HG02943 (cell line): ENCODE data around the gene LRBA.
"Not testable (repeated sequence)": the region's sequence is repeated elsewhere in the genome, so short reads cannot be mapped to it uniquely, and the experiment has no call there.

ENCODE experiments used
- ATAC-seq: cut with Tn5 transposase; IDR thresholded peaks from one replicate; pipeline ENCODE4 v1.9.1; 2021; ENCODE audit warnings: mild to moderate bottlenecking, low read depth, moderate library complexity; ENCODE audit not compliant: unreplicated experiment

LRBA gene

DNA sequence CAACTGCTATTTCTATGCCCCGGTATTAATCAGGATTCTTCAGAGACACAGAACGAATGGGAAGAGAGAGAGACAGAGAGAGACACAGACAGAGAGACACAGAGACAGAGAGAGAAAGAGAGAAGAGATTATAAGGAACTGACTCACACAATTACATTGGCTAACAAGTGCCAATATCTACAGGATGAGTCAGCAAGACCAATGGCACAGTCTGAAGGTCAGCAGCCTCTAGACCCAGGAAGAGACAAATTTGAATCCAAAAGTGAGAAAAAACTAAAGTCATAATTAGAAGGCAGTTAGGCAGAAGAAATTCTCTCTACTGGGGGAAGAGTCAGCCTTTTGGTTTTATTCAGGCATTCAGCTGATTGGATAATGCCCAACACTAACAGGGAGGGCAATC, 245.8 kb downstream of the LRBA start:
- ATAC-seq: no peak

GRCh38 chr4:150768497-150768896, 246.6 kb downstream of the LRBA start:
- ATAC-seq: no peak

DNA sequence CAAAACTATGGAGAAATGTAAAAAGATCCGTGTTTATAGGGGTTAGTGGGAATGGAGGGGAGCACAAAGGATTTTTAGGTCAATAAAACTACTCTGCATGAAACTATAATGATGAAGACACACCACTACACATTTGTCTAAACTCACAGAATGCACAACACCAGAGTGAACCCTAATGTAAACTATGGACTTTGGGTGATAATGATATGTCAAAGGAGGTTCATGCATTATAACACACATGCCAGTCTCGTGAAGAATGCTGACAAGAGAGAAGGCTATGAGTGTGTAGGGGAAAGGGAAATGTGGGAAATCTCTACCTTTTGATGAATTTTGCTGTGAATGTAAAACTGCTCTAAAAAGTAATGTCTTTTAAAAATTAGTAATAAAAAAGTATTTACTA, 249.9 kb downstream of the LRBA start:
- no peak for ATAC-seq

GRCh38 chr4:150751648-150752047, 263.4 kb downstream of the LRBA start:
- ATAC-seq: no peak

DNA sequence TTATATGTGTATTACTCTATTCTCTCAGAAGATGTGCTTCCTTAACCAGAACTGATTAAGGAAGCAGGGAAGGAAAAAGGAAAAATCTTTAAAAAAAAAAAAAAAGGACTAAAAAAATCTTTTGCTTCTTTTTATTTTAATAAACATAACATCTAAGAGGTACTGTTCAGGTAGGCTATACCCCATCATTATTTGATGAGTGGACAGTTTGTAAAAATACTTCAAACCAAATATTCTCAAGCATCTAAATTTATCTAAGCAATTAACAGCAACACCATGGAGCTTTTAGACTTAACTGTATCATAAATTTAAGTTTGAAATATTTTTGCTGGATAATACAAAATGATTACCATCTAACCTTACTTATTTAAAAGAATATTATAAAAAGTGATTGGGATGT, 264.3 kb downstream of the LRBA start:
- no peak for ATAC-seq

DNA sequence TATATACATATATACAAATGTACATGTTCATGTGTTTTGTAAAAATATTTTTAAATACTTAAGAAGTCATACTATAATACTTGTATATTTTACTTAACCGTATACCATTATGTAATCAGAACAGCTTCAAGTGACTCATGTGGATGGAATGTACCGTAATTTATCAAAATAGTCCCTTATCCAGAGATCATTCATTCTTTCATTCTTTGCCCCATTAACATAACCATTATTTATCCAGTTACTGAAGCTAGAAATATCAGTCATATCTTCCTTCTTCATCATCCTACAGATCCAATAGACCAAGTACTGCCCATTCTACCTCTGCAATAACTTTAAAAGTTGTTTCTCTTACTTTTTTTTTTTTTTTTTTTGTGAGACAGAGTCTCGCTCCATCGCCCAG, 268.9 kb downstream of the LRBA start:
- ATAC-seq: no peak

- ATAC-seq: no peak
These were observed 270.5 kb downstream of the LRBA start for GRCh38 chr4:150744570-150744969.

DNA sequence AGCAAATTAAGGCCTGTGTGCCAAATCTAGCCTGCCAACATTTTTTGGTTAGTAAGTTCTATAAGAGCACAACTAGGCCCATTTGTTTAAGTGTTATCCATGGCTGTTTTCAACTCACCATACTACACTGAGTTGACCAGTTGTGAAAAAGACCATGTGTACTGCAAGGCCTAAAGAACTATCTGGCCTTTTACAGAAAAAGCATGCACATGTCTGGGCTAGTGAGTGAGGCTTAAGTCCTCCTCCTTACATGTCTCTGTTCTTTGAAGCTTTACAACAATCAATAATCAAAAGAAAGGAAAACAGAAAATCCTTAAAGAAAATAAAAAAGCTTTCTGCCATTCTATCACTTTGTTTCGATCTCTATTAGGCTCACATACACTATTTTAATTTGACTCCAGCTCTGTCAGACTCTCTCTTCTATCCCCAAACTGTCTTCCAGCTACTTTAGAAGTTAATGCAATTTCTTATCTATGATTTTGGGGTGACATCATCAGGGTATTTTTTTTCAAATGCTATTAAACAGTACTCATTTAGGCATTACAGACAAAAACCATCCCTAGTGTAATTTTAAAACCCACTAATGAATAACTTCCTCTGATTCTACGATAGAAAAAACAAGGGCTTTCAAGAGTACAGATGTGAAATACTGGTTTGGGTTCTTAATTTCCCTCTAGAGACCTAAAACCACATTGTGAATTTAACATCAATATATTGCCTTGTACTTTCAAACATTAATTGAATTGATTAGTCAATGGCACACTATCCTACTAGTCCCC, 271.3 kb downstream of the LRBA start:
- ATAC-seq: no peak

- not testable (repeated sequence) for ATAC-seq
These were observed 272.2 kb downstream of the LRBA start for GRCh38 chr4:150742930-150743329.

DNA sequence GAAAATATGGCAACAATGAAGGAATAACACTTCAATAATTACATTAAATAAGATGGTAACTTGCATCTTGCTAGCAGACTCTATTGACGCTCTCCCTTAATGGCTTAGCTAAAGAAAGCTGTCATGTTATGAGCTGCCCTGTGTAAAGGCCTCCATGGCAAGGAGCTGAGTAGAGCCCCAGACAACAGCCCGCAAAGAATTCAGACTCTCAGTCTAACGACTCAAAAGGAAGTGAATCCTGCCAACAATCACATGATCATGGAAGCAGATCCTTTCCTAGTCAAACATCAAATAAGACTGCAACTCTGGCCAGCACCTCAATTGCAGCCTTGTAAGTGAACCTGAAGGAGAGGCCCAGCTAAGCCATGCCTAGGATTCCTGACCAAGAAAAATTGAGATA, 275.5 kb downstream of the LRBA start:
- ATAC-seq: no peak

- no peak for ATAC-seq
These were observed 289.0 kb downstream of the LRBA start for GRCh38 chr4:150725957-150726523.

DNA sequence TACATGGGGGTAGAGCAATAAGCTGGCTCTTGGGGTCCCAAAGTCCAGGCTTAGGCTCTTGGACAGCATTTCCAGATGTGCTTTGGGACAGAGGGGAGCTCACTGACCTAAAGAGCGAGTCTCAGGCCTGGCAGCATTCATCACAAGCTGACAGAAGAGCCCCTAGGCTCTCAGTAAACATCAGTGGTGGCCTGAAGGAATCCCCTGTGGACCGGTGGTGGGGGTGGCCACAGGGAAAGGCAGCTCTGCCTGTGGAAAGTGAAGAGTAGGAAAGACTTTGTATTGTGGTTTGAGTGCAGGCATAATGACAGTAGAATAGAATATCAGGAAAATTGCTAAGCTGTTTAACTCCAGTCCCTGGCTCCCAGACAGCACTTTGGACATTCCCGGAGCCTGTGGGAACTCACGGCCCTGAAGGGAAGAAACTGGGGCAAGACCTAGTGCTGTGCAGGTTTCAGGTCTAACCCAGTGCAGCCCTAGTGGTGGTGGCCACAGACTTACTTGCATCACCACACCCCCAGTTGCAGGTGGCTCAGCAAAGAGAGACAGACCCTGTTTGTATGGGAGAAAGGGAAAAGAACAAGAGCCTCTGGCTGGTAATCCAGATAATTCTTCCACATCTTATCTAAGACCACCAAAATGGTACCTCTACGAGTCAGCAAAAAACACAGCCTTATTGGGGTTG, 291.2 kb downstream of the LRBA start:
- no peak for ATAC-seq

- no peak for ATAC-seq
These were observed 292.1 kb downstream of the LRBA start for GRCh38 chr4:150722908-150723362.

GRCh38 chr4:150720973-150721518, 294.0 kb downstream of the LRBA start:
- ATAC-seq: no peak

GRCh38 chr4:150717952-150718351, 297.1 kb downstream of the LRBA start:
- ATAC-seq: no peak

- no peak for ATAC-seq
These were observed 300.3 kb downstream of the LRBA start for GRCh38 chr4:150714462-150715438.

DNA sequence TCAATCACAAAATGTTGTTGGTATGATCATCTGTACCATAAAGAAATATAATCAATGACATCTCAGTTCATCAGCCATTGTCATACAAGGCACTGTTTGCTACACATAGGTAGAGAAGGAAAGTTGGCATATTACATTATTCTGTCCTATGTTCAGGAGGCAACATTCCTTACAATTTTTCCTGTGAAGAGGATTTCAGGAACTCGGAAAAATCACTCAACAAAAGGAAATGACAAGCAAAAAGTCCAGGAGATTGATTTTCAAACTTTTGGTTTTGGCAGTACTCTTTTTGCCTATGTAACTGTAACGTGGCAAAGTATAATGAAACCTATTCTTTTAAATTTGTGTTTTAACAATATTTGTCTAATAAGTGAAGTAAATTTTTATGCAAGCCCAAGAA, 301.8 kb downstream of the LRBA start:
- ATAC-seq: no peak

DNA sequence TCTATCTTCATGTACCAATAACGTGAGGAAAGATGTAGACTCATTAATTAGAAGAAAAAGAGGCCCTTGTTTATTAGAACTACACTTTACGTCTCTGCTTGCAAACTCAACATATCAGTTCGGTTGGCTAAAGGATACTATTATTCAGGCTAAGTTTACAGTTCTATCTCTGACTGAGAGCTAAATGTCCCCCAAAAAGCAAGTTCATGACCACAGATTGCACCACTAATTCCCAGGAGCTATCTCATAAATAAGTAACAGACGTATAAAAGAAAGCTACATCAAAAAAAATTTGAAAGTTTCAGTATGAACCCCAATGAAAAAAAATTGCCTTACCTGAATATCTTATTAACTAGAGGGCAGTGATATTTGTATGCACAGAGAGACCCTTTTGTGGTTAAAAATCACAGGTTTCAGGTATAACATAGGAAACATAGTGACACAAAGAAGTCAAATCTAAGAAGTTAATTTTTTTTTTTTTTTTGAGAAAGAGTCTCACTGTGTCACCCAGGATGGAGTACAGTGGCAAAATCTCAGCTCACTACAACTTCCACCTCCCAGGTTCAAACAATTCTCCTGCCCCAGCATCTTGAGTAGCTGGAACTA, 304.2 kb downstream of the LRBA start:
- no peak for ATAC-seq

GRCh38 chr4:150708004-150708403, 307.1 kb downstream of the LRBA start:
- no peak for ATAC-seq

GRCh38 chr4:150699599-150699998, 315.5 kb downstream of the LRBA start:
- no peak for ATAC-seq
